Cardiac fibroblast (primary cell): ENCODE data around the gene C17orf50.

Experiments
- DNase-seq, 2 donors: peaks; one replicate each; pipeline versions ENCODE4 v3.0.0 to v3.0.0-alpha.2; 2010; ENCODE audit warnings: low read depth in 2 of 2
- H3K4me3 ChIP-seq, 2 donors: replicated peaks in 1 of 2; 1 replicate in 1 of 2; 2 replicates in 1 of 2; pipeline ENCODE4 v1.5.1; 2011; ENCODE audit warnings: low read depth in 2 of 2, low read length in 2 of 2, mild to moderate bottlenecking in 2 of 2, moderate library complexity in 1 of 2
- TF ChIP-seq, protein P1 (sequence below): IDR thresholded peaks from one replicate; pipeline ENCODE4 v1.5.1; 2011; ENCODE audit warnings: low read depth, mild to moderate bottlenecking, low read length, inconsistent platforms

C17orf50 gene

GRCh38 chr17:35761601-35762000 is 914 bp downstream of the C17orf50 start:
- no peak overlapping the region for H3K4me3 ChIP-seq
- TF ChIP-seq, protein P1, sequence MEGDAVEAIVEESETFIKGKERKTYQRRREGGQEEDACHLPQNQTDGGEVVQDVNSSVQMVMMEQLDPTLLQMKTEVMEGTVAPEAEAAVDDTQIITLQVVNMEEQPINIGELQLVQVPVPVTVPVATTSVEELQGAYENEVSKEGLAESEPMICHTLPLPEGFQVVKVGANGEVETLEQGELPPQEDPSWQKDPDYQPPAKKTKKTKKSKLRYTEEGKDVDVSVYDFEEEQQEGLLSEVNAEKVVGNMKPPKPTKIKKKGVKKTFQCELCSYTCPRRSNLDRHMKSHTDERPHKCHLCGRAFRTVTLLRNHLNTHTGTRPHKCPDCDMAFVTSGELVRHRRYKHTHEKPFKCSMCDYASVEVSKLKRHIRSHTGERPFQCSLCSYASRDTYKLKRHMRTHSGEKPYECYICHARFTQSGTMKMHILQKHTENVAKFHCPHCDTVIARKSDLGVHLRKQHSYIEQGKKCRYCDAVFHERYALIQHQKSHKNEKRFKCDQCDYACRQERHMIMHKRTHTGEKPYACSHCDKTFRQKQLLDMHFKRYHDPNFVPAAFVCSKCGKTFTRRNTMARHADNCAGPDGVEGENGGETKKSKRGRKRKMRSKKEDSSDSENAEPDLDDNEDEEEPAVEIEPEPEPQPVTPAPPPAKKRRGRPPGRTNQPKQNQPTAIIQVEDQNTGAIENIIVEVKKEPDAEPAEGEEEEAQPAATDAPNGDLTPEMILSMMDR: no peak
- no peak for DNase-seq

- DNase-seq: no peak
- peak overlapping the region in 1 of 2 donors; percentile 28 for H3K4me3 ChIP-seq
- TF ChIP-seq, protein P1: no peak
Measured at GRCh38 chr17:35763767-35764122, 3.1 kb downstream of the C17orf50 start.

- peak; percentile 79 to 85 for DNase-seq
- TF ChIP-seq, protein P1: peak; percentile 72
- peak overlapping the region; percentile 39 to 46 for H3K4me3 ChIP-seq
Measured at GRCh38 chr17:35764123-35764991, 3.7 kb downstream of the C17orf50 start.

DNA sequence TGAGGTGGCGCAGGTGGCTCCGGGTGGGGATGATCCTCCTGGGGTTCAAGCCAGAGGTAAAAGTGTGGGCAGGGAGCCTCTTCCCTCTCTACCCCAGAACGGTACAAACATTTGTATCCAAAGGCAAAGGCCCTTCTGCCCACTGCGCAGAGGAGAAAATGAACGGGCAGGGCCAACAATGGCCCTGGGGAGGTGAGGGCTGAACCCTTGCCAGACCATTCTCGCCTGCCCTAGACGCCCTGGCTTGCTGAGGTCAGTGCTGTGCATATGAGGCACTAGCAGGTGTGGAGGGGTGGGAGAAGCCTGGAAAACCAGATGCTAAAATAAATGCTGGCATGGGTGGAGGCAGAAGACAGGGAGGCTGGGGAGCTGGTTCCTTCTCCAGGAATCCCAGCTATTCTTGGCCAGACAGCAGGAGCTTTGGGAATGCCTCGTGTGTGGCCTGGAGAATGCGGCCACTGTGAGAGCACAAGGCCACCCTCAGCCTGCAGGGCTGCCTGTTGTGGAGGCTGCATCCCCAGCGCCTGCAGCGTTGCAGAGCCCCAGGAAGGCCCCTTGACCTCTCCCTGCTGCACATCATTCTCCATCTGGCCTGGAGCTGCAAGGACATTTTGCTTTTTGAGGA is 4.5 kb downstream of the C17orf50 start:
- DNase-seq: no peak
- TF ChIP-seq, protein P1: no peak
- no peak overlapping the region for H3K4me3 ChIP-seq

- no peak for DNase-seq
- no peak overlapping the region for H3K4me3 ChIP-seq
- TF ChIP-seq, protein P1: no peak
Measured at GRCh38 chr17:35765756-35766488, 5.2 kb downstream of the C17orf50 start.

DNA sequence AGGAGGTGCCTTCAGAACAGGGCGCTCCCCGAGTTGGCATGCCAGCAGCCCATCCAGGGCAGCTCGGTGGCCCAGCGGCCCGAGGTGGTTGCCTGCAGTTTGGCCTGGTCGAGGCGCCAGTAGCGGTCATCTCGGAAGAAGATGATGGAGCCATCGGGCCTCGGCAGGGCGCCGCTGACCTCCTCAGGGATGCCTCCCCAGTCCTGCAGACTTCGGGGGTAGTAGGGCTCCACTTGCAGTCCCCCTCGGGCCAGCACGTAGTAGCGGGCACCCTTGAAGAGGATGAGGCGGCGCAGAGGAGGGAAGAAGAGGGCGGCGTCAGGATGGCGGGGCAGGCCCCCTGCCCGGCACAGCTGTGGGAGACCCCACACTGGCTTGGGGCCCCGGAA is 5.8 kb downstream of the C17orf50 start:
- DNase-seq: no peak
- TF ChIP-seq, protein P1: no peak
- H3K4me3 ChIP-seq: no peak overlapping the region
